AG04450 (cell line): ENCODE measurements around the gene UTP11. TPM values are rescaled to one million over a fixed set of nuclear protein-coding genes. Genes with fewer than 3 reads are reported as not detected.
A peak's percentile ranks its signal among the peaks of the same experiment; 100 is the strongest.

ENCODE experiments used
- CTCF ChIA-PET: fragments of 300-600, 350-600 bp; formaldehyde crosslinking; extraction: SDS; loops from one replicate; lab custom pipeline; 2022; ENCODE audit warnings: antibody characterized with exemption, inconsistent platforms; lab: Charles Lee
- POLR2A ChIA-PET: fragments of 350-600 bp; formaldehyde crosslinking; extraction: SDS; loops from one replicate; lab custom pipeline; 2021; ENCODE audit warnings: antibody characterized with exemption, inconsistent platforms; lab: Yijun Ruan, JAX
- DNase-seq: peaks from one replicate; pipeline ENCODE4 v3.0.0-alpha.2; 2011; ENCODE audit warnings: low read depth, low spot score
- H3K27ac ChIP-seq: one replicate; pipeline ENCODE4 v1.5.1; 2012; ENCODE audit warnings: low read depth, low read length, control low read depth
- H3K27me3 ChIP-seq: one replicate; pipeline ENCODE4 v1.6.0; 2012; ENCODE audit warnings: low read length; ENCODE audit not compliant: control insufficient read depth, insufficient read depth
- H3K4me3 ChIP-seq: 2 replicates; pipeline ENCODE4 v1.5.1; 2011; ENCODE audit warnings: mild to moderate bottlenecking, low read depth, low read length, control low read depth
- H3K9me3 ChIP-seq: 2 replicates; pipeline ENCODE4 v1.5.1; 2012; ENCODE audit warnings: low read length; ENCODE audit not compliant: control insufficient read depth, insufficient read depth
- polyA plus RNA-seq: library from polyadenylated mRNA; depleted of rRNA; stranded (reverse); fragments of >200 nt; gene quantifications from 2 replicates; pipeline ENCODE4 v1.2.3, GENCODE V29; 2011
- TF ChIP-seq, protein P1 (sequence below): IDR thresholded peaks from 2 replicates; pipeline ENCODE4 v1.5.1; 2011; ENCODE audit warnings: low read depth, low read length, control low read depth, inconsistent platforms

The UTP11 gene
- polyA plus RNA-seq, 1 experiment = 43.8 TPM

GRCh38 chr1:38021969-38022368 lies 9.4 kb downstream of the UTP11 start:
- CTCF ChIA-PET = interaction anchor here (0.6 to 18.7 kb wide), 4 partner anchors 10 to 1035 kb away, joined by 3 to 179 read pairs (median 4); partner anchors contain the start of gene SF3A3

DNA sequence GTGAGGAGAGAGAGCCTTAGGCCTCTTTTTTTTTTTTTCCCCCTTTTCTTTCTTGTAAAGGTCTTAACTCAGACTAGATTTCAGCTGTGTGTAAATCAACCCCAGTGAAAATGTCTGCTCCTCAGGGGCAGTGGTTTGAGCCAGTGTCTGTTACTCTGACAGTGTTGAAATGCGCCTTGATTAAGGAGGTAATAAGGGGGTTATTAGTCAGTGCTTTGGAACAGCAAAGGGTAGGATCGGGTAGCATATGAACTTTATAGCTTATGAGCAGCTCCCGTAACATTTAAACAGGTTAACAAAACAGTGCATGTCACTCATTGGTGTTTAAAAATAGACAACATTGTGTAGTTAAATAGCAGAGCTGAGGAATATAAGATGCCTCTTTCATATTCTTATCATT lies 10.3 kb downstream of the UTP11 start:
- DNase-seq = no peak
- no peak overlapping the region for H3K27ac ChIP-seq
- no peaks in the 10 kb centered on the region for H3K27me3 ChIP-seq
- H3K9me3 ChIP-seq = no peaks in the 10 kb centered on the region
- TF ChIP-seq, protein P1, sequence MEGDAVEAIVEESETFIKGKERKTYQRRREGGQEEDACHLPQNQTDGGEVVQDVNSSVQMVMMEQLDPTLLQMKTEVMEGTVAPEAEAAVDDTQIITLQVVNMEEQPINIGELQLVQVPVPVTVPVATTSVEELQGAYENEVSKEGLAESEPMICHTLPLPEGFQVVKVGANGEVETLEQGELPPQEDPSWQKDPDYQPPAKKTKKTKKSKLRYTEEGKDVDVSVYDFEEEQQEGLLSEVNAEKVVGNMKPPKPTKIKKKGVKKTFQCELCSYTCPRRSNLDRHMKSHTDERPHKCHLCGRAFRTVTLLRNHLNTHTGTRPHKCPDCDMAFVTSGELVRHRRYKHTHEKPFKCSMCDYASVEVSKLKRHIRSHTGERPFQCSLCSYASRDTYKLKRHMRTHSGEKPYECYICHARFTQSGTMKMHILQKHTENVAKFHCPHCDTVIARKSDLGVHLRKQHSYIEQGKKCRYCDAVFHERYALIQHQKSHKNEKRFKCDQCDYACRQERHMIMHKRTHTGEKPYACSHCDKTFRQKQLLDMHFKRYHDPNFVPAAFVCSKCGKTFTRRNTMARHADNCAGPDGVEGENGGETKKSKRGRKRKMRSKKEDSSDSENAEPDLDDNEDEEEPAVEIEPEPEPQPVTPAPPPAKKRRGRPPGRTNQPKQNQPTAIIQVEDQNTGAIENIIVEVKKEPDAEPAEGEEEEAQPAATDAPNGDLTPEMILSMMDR = no peak
- POLR2A ChIA-PET = no interaction called here
- CTCF ChIA-PET = interaction anchor here (0.6 to 18.7 kb wide), 3 partner anchors 31 to 1034 kb away, joined by 3 to 179 read pairs (median 3); partner anchors contain the start of gene SF3A3
- H3K4me3 ChIP-seq = no peak overlapping the region

More at GRCh38 chr1:38021969-38022368, 9.4 kb downstream of the UTP11 start:
- POLR2A ChIA-PET = no interaction called here
- no peaks in the 10 kb centered on the region for H3K27me3 ChIP-seq
- TF ChIP-seq, protein P1 = no peak
- H3K4me3 ChIP-seq = no peak overlapping the region
- no peak for DNase-seq
- H3K9me3 ChIP-seq = no peaks in the 10 kb centered on the region
- H3K27ac ChIP-seq = no peak overlapping the region

DNA sequence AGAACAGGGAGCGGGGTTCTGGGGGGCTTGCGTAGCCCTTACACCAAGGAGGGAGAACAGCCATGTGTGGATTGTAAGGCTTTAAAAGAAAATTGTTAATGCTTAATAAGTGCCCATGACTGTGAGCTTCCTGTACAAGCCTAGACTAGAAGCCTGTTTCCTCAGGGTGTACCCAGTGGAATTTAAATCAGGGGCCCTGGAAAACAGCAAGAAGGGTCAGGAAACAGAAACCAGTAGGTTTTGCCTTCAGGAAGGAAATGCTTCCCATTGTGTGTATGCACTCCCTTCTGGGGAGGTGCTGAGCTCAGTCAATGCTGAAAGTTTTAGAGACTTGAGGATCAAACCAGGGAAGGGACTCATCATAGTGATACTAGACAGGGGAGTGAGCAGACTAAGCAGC lies 12.7 kb downstream of the UTP11 start:
- TF ChIP-seq, protein P1 = no peak
- CTCF ChIA-PET = interaction anchor here (1.1 to 18.7 kb wide), 4 partner anchors 34 to 810 kb away, joined by 3 to 179 read pairs (median 4); partner anchors contain the start of gene SF3A3
- no peak overlapping the region for H3K27ac ChIP-seq
- H3K4me3 ChIP-seq = no peak overlapping the region
- POLR2A ChIA-PET = no interaction called here
- no peaks in the 10 kb centered on the region for H3K27me3 ChIP-seq
- no peaks in the 10 kb centered on the region for H3K9me3 ChIP-seq
- DNase-seq = no peak

- TF ChIP-seq, protein P1 = no peak
- DNase-seq = no peak
- ChIA-PET CTCF (interaction anchor here (0.6 to 18.7 kb wide), 9 partner anchors 34 to 811 kb away, joined by 3 to 179 read pairs (median 4); partner anchors contain the start of gene SF3A3), POLR2A (interaction anchor here (0.9 kb wide), 1 partner anchor 810 kb away, joined by 4 read pairs; no protein-coding TSS in a partner anchor)
- no peak overlapping the region for H3K4me3 ChIP-seq
- no peaks in the 10 kb centered on the region for H3K9me3 ChIP-seq
- no peaks in the 10 kb centered on the region for H3K27me3 ChIP-seq
- no peak overlapping the region for H3K27ac ChIP-seq
Measured at GRCh38 chr1:38025664-38026063, 13.1 kb downstream of the UTP11 start.

GRCh38 chr1:38026592-38027200 lies 14.2 kb downstream of the UTP11 start:
- CTCF ChIA-PET = interaction anchor here (0.5 to 4.8 kb wide), 13 partner anchors 7 to 1092 kb away, joined by 3 to 39 read pairs (median 4); partner anchors contain the start of gene SF3A3
- Histone ChIP-seq H3K27me3 (no peaks in the 10 kb centered on the region), H3K27ac (no peak overlapping the region), H3K9me3 (no peaks in the 10 kb centered on the region), H3K4me3 (no peak overlapping the region)
- TF ChIP-seq, protein P1 = peak; percentile 78
- DNase-seq = no peak
- POLR2A ChIA-PET = interaction anchor here (0.6 to 1.3 kb wide), 3 partner anchors 14 to 809 kb away, joined by 3 to 4 read pairs (median 4); partner anchors contain the start of genes C1orf122, UTP11 and YRDC
